SU-DHL-6 (cell line): Measurements from ENCODE around the gene MEDAG.

Experiments used
- CTCF ChIP-seq: fragments of 200-600 bp; sonication (generic); IDR thresholded peaks from one replicate; pipeline ENCODE4 v1.5.1; 2017; ENCODE audit warnings: antibody characterized with exemption, mild to moderate bottlenecking, low read length, moderate library complexity; ENCODE audit not compliant: insufficient read depth, poor library complexity, severe bottlenecking
- EZH2phosphoT487 ChIP-seq: fragments of 200-600 bp; sonication (generic), shearing (Covaris generic); conservative IDR thresholded peaks from 2 replicates; pipeline ENCODE4 v1.6.1; 2018; ENCODE audit warnings: mild to moderate bottlenecking, antibody characterized with exemption, low read length, moderate library complexity, mixed read lengths

- TF ChIP-seq CTCF (no peak), EZH2phosphoT487 (no peak)
Observed at GRCh38 chr13:30882026-30882850, 23.8 kb upstream of the MEDAG start.
